ENCODE measurements around the gene CALHM3. TPM values are rescaled to one million over a fixed set of nuclear protein-coding genes. Genes with fewer than 3 reads are reported as not detected.
"Not testable (repeated sequence)": the region's sequence is repeated elsewhere in the genome, so short reads cannot be mapped to it uniquely, and the experiment has no call there.

Gene CALHM3
- total RNA-seq, 1 donor from 2014 or later, result not detected

DNA sequence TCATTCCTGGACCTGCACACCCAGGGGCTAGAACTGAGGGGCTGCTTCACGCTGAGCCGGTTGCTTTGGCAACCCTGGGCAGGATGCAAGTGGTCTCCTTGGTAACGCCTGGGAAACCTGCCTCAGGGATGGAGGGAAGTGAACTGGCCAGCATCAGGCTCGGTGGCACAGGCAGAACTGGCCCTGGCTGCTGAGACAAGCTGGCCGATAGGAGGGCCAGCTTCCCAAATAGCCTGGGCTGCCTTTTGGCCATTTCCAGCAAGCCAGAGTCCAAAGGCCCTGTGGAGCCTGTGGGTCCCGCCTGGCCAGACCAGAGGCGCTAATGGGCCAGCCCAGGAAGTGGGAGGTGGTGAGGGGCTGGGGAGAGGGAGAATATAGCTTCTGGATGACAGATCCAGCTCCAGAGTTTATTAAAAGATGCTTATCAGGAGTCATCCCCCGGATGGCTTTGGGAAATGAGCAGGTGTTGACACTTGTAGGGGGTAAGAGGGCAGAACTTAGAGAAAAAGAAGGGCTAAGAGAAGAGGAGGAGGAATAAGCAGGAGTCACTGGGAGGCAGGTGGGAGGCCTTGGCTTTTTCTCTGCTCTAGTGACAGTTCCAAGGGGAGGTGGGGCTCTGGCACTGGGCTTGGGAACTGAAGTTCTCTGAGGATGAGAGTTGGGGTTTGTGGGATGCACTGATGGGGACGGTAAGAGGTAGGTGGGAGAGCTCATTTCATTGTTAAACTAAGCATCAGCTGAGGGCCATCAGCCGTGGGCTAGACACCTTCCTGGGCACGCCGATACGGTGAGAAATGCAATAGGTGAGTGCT is 24.0 kb upstream of the CALHM3 start:
- no peak for DNase-seq

DNA sequence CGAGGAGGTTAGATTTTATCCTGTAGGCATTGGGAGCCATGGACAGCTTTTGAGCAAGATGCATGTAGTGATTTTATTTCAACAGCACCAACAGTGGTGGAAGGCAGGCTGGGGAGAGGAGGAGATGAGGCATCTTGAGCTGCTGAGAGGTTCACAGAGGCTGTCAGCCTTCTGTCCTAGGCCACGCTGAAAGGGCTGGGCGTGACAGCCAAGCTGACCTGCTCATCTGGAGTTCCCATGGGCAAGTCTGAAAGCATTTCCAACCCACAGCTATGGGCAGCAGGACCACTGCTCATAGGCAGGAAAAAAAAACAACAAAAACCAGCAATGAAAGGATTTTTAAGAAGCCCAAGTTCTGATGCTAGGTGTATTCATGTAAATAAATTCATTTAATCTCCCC is 22.1 kb upstream of the CALHM3 start:
- no peak for DNase-seq

DNA sequence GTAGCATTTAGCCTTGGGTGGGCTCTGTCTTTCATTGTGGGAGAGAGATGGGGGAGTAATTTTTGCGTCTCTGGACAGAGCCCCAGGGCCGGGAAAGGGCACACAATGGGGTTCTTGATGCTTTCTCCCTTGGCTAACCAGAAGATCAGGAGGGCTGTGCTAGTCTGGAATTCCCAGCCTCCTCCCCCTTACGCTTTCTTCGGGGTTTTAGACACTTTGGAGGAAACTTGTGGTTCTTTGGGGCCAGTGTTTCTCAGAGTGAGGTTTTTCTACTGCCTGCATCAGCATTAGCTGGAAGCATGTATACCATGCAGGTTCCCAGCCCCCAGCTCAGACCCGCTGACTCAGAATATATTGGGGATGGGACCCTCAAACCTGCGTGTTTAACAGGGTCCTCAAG is 21.4 kb upstream of the CALHM3 start:
- DNase-seq, result no peak

DNA sequence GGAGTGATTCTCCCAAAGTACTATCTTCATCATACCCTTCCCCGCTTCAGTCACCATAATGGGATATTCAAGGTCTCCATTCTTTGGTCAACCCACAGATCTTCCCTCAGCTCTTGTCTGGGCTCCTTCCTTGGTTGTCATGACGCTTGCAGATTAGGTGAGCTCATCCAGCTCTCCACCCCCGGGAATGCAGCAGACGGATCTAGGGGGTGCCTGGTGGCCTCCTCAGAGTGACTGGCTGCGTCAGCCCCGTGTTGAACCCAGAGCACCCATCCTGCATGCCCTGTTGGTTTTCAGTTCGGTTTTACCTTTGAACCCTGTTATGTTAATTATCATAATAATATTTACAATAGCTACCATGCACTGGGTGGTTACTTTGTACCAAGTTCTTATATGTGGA is 20.8 kb upstream of the CALHM3 start:
- DNase-seq, result no peak

DNA sequence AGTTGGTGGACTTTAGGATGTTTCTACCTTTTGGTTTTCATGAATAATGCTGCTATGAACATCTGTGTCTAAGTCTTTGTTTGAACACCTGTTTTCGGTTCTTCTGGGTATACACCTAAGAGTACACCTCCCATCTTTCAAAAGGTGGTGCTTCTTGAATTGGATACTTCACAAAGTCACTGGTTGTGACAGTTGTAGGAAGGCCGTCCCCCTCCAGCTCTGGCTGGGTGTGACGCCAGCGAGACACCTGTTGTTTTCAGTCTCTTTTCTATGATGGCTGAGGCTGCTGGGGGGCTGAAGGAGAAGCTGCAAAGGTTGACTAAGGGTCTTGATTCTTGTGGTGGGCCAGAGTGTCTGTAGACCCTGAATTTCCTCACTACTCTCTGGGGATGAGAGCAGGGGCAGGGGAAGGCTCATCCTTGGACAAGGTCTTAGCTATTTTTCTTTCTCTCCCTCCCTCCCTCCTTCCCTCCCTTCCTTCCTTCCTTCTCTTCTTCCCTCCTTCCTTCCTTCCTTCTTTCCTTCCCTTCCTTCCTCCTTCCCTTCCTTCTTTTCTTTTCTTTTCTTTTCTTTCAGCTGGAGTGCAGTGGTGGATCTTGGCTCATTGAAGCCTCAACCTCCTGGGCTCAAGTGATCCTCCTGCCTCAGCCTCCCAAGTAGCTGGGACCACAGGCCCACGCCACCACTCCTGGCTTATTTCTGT is 20.0 kb upstream of the CALHM3 start:
- DNase-seq, result no peak

DNA sequence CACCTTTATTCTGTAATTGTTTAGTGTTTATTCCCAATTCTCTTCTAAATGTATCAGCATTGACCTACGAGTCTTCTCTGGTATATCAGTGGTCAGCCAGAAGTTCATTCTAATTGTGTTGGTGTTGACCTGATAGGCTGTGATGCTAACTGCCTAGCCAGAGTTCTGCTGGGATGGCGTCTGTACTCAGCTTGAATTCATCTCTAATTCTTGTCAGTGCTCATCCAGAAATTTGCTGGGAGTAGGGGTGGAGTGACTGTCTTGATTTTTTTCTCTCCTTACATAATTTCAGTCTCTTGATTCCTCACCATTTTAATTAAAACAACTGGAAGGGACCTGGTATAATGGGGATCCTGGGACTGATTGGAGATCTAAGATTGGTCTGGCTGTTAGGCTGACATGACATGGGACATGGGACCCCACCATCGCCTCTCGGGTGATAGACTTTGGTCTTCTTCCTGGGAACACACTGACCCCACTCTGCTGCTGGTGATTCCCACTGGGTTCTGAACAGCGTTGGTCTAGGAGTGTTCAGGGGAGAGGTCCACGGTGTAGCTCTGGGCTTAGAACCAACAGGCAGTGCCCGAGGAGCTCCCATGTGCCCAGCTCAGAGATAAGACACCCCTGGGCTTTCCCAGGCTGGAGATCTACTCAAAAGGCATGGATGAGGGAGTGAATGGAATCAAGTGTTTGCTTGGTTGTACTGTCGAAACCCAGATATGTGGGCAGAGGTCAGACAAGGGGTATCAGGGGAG is 18.3 kb upstream of the CALHM3 start:
- DNase-seq, result no peak

DNA sequence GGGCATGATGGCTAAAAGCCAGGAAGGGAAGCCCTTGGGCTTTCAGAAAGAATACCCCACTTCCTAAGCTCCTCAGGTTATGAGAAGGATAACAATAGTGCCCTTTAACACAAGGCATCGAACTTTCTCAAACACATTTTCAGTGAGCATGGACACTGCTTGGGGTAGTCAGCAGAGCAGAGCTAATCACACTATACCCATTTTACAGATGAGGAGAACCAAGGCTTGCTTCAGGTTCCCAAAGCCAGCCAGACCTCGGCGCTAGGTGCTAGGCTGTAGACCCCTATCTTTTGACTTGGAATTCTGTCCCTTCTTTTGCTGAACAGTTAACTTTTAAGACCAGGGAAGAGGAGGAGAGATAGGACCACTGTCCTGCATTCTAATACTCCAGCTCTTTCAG is 16.3 kb upstream of the CALHM3 start:
- DNase-seq, result no peak

DNA sequence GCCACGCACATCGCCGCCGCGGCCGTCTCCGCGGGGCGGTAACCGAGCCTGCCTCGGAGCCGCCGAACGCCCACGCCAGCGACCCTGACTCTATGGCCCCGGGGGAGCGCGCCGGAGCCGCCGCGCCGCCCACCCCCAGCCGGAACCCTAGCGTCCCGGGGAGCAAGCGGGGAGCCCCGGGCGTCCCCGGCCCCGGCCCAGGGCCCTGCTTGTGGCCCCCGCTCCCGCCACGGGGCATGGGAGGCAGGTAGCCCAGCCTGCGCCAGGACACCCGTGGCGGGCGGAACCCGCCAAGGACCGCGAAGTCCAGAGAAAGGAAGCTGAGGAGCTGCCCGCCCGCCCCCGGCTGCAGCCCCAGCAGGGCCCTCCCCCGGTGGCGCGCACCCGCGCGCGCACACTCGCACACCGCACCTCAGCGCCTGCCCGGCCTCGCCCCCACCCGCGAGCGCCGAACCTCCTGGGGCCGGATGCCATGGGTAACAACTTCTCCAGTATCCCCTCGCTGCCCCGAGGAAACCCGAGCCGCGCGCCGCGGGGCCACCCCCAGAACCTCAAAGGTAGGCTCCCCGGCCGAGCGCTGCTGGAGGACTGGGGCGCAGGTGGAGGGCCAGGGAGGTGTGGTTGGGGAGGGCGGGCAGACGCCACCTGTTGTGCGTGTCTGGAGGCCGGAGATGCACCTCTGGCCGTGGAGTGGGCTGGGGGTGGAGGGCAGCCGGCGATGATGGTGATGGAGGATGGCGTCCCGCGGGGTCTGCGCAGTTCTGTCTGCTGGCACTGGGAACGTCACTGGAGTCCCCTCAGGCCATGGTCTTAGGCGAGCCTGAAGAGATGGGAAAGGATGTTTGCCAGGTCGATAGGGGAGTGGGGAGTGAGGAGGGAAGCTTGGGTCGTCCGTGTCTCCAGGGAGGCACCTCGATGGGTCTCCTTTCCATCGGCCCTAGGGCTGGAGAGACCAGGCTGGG is 15.2 kb upstream of the CALHM3 start:
- no peak for DNase-seq

DNA sequence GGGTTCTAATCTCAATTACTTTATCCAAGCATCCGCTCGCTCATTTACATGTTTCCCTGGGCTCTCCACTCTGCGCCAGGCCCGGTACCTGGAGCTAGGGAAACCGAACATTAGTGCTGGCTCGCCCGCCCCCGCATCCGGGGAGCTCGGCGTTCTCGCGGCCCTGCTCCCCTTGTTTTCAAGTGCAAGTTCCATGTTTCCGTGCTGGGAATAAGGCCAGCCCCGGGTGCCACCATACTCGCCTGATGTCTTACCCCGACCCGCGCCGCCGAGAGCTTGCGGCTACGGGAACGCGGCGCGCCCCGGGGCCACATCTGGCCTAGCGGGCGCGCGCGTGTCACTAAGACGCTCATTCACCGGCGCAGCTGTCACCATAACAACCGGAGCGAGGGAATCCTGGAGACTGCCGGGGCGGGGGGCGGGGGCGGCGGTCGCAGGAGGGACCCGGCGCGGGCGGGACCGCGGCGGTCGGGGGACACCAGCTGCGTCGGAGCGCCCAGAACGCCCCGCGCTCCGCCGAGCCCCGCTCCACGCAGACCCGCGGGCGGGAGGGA is 14.4 kb upstream of the CALHM3 start, which contains the start of gene NEURL1:
TSS of gene NEURL1 (plus strand) at position 344 of the 554 bp plus-strand sequence. CDS start 683 bp downstream, outside the sequence.
- peak; percentile 17 for DNase-seq

DNA sequence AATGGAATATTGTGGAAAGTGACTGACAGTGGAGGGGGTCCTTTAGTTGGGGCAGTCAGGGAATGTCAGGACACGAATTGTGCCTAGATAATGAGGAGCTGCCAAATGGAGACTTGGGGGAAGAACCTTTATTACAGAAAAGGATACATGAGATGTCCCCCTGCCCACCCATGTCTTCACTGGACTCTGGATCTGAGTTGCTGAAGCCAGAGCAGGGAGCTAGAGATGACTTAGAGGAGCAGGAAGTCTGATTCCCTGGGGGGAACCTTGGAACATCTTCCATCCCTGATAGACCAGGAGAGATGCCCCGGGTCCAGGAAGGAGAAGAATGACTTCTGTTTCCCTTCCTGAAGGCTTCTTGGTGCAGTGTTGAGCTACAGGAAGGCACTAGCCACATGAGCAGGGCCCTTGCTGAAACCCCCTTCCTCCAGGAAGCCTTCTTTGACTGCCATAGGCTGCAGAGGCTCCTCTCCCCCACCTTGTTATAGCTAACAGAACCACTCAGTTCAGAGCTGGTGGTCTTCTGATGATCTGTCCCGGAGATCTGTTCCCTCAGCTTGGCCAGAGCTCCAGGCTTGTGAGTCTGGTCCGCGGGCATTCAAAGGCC is 13.7 kb upstream of the CALHM3 start:
- DNase-seq, result no peak

DNA sequence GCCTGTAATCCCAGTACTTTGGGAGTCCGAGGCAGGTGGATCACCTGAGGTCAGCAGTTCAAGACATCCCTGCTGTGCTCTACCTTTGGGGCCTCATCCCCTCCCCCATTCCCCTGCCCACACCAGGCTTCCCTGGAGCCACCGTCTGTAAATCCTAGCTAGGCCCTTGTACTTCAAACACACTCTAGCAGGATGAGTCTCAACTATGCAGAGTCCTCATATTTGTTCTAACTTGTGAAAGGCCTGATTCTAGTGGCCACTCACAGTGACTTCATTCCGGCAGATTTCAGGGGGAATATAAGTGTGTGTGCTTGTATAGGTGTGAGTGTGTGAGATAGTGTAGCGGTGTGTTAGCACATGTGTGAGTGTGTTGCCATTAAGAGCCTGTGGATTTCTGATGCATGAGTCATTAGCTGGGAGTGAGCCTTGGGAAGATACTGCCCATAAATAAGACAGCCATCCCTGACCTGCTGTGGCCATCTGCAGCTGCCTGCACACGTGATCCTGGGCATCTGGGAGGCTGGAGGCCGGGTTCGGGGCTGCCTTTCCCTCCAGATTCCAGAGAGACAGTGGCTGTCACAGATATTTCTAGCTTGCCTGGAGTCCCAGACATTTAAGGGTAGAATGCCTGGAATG is 12.8 kb upstream of the CALHM3 start:
- DNase-seq, result no peak

DNA sequence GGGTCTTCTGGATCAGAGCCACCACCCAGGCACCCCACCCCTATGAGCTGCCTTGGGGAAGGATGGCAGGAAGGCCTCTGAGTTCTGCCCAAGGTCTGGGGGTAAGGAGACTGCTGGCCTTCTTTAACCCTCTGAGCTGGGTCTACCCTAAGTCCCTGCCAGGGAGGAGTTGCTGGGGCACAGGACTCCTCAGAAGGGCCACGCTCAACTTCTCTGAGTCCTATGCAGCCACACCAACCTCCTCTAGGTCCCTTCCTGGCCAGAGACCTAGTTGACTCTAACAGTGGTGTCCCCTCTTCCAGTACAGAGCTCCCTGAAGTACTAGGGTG is 11.9 kb upstream of the CALHM3 start:
- DNase-seq, result no peak

DNA sequence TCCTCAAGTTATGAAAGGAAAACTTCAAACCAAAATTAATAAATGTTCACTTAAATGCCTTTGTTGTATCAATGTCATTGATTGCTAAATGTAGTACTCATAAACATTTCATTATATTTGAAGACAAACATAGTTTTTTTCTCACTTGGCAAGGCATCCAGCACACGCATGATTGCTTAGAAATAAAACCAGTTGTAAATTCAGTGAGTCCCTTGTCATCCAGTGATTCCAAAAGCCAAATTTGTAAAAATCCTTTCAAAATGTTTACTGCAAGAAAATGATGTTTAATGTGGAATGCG is 8.3 kb upstream of the CALHM3 start:
- no peak for DNase-seq

DNA sequence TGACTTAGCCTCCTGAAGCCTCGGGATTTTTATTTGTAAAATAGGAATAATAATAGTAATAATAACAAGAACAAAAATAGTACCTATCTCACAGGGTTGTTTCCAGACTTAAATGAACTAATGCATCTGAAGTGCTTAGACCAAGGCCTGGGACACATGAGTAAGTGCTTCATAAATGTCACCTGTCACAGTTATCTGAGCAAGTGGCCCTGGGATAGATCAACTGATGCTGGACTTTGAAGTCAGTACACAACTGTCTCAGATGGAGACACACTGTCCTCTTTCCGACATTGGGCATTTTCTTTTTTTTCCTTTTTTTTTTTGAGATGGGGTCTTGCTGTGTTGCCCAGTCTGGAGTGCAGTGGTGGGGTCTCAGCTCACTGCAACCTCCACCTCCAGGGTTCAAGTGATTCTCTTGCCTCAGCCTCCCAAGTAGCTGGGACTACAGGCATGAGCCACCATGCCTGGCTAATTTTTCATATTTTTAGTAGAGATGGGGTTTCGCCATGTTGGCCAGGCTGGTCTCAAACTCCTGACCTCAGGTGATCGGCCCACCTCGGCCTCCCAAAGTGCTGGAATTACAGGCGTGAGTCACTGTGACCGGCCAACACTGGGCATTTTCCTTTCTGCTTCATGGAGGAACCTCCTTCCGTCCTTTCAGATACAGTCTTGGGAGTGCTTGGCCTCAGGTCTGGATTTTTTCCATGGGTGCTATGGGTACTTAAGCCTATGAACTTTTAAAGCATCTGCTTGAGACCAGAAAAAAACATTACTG is 7.8 kb upstream of the CALHM3 start:
- DNase-seq, result not testable (repeated sequence)

DNA sequence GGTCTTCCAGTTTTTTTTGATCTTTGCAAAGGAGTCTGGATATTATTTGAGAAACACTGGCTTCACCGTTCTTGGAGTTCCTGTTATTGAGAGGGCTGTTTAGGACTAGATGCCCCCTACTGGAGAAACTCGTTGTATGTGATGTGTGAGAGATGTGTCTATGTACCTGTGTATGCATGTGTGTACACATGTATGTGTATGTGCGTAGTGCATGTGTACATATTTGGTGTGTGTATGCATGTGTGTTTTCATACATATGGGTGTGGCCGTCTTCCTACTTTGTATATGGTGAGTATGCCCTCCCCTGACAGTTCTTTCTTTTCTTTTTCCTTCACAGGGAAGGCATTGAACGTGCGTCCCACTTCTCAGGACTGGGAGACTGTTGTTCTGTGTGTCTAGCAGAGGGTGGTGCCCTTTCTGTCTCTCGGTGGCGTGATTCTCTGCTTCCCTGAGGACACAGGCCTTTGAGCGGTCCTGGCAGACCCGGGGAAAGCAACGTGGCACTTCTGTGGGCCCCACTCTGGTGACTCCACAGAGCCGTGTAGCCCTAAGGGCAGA is 3.0 kb upstream of the CALHM3 start:
- DNase-seq, result peak; percentile 24

DNA sequence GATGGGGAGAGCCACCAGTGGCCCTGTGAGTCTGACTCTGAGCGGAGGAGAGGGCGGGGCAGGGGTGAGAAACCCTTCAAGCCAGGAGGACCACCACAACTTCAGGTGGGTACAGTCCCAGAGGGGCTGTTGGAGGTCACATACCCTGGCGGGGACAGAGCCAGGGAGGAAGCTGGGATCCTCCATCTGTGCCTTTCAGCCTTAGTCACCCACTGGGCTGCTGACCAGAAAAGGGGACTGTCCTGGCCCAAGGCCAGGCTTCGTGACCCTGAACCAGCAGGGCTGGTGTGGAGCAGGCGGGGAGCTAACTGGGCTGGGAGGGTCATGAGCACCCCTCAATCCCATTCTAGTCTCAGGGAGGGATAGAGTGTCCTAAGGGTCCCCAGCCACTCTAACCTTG is 1.5 kb upstream of the CALHM3 start:
- DNase-seq, result no peak

DNA sequence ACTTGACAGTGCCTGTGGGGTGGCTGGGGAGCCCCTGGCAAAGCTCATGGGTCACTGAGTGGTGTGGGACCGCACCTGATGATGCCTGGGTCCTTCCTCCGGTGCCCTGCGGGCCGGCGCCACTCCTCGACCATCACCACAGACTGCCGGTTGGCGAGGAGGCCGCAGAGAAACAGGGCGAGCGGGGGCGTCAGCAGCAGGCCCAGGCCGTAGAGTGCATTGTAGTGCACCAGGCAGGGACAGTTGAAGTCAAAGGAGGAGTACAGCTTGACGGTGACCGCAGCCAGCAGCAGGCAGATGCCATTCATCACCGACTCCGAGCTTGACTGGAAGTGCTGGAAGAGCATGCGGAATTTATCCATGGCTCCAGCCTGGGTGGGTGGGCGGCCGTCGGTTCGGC is 369 bp downstream of the CALHM3 start:
- no peak for DNase-seq

DNA sequence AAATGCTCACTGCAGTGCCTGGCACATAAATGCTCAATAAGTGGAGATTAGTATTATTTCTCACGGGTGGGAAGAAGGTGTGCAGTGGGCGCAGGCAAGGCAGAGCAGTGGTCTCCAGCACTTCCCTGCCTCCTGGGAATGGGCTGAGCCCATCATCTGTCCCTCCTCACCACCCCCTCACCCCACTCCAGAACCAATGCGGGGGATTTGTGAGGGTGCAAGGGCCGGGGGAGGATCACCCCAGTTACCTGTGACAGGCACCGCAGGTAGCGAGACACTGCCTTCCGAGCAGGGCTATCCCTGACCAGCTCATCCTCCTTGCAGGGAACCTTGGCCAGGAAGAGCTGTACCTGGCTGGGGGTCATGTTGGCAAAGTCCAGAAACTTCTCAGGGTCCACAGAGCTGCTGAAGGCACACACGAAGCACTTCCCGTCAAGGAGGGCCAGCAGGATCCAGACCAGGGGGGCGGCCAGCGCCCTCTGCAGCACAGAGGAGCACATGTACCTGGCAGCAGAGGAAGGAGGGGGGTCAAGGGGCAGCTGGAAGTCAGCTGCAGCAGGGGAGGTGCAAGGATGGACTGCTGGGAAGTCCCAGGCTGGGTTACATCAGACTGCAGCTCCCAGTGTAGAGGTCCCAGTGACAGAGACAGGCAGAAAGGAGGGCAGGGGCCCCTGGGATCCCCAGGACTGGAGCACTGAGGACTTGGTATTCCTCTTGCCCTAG is 2.8 kb downstream of the CALHM3 start:
- DNase-seq, result no peak

DNA sequence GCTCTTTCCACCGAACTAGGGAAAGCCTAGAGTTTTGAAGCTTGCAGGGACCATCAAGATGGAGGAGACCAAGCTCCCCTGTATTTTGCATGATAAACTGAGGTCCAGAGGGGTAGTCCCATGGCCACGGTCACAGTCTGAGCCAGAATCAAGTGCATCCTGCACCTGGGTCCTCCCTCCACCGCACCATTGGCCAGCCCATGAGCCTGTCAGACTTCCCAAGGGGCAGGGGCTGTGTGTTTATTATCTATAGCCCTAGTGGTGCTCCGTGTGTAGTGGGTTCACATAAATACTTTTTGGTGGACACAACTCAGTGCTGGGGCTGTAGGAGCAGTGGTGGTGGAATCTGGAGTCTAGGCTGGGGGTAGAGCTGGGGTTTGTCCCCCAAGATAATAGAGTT is 3.6 kb downstream of the CALHM3 start:
- no peak for DNase-seq

All from skin of body (tissue), 2 donors.